NCI-H2171 treated with DMSO at 0.1 percent for 48 hours (cell line): ENCODE measurements around the gene C11orf86.
"Not testable (repeated sequence)": the region's sequence is repeated elsewhere in the genome, so short reads cannot be mapped to it uniquely, and the experiment has no call there.

ENCODE experiments used
- DNase-seq: peaks from one replicate; lab custom pipeline; 2025; lab: John Stamatoyannopoulos, UW

Gene C11orf86, protein sequence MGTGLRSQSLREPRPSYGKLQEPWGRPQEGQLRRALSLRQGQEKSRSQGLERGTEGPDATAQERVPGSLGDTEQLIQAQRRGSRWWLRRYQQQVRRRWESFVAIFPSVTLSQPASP

DNA sequence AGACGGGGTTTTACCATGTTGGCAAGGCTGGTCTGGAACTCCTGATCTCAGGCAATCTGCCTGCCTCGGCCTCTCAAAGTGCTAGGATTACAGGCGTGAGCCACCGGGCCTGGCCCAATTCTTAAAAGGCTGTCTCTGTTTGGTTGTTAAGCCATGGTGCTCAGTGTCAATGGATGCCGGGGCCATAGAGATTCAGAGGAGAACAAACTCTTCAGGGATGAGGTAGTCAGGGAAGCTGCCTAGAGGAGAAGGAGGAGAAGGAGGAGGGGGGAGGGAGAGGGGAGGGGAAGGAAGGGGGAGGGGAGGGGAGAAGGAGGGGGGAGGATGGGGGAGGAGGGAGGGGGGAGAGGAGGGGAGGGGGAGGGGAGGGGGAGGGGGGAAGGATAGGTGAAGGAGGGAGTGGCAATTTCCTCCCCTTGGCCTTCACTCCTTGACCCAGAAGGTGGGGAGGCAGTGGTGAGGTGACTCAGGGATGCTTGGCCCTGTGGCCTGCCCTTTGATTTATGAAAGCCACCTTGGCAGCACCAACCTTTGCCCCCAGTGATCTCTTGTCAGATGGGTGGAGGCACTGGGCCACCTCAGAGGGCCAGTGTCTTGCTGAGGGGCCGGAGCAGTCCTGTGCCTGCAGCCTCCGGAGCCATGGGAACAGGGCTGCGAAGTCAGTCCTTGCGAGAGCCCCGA lies at the start of gene C11orf86:
Gene C11orf86 (plus strand): TSS at position 581 of the 681 bp plus-strand sequence. CDS start 59 bp downstream, at position 640.
- no peak for DNase-seq

DNA sequence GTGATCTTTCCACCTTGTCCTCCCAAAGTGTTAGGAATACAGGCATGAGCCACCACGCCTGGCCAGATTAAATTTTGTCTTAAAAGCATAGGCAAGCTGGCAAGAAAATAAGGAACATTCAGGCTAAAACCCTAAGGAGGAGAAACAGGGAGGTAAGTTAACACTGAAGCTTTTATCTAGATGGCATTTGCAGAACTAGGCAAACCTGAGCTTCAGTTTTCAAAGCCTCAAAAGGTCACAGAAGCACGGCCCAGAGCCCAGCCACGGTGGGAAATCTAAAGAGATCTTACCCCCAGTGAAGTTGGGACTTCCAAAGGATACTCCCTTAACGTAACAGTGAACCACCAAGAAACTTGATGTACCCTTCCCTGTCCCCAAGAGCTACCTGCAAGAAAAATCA lies 45.4 kb upstream of the C11orf86 start:
- no peak for DNase-seq

DNA sequence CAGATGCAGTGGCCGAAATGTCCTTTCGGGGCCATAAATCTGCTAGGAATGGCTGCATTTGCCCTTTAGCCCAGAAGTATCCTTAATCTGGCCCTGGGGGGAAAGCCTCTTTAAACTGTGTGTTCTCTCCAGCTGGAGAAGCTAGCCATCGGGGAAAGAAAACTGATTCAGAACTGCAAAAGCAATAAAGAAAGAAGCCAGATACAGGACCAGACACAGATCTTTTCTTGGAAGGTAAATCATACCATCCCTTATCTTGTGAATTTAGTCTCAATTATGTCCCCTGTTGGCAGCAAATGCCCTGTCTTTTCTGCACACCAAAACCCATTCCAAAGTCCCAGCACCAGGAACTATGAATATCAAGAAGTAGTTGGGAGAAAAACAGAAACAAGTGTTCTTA lies 42.6 kb upstream of the C11orf86 start:
- DNase-seq, result no peak

DNA sequence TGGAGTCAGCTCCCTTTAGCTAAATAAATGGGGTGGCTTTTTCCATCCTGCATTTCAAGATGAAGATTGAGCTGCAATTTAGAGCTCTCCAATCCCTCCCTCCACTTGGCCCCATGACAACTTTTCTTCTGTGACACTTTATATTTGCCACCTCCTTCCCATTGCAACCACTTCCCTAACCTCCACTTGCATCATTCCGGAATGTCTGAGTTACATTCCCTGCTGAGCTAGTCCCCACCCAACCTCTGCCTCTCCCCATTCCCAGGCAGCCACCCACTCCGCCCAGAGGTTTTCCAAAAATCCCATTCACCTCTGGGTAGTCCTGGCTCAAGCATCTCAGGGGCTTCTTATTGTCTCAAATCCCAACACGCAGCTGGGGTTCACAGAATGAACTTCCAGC lies 41.6 kb upstream of the C11orf86 start:
- DNase-seq, result no peak

DNA sequence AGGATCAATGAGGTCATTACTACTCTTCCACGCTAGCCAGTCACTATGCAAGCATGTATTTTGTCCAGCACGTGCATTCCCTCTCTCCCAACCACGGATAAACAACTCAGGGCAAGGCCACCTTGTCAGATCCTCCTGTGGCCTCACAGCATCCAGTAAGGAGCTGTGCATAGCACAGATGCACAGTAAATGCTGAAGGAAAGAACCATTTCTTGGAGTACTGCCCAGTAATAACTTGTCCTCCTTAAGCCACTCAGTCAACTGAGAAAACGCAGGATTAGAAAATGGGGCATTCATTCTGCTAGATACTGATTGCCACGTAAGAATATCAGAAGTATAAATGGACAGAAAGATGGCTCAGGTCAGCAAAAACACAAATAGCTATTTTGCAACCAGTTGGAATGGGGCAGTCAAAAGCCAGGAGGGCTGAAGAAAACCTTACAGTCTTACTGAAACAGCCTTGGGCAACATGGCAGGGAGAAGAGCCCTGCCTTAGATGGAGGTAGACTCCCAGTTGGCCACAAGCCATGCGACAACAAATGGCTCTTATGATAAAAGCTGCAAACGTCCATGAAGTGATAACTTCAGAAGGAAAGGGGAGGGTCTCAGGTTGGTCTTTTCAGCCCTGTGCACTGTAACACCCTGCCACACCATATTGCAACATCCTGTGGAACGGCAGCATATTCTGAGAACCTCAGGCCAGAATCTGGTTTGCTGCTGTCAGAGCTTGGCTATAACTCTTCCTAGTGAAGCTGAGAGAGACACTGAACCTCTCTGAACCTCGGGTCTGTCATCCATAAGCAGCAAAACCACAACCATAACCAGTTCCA lies 39.9 kb upstream of the C11orf86 start:
- no peak for DNase-seq

DNA sequence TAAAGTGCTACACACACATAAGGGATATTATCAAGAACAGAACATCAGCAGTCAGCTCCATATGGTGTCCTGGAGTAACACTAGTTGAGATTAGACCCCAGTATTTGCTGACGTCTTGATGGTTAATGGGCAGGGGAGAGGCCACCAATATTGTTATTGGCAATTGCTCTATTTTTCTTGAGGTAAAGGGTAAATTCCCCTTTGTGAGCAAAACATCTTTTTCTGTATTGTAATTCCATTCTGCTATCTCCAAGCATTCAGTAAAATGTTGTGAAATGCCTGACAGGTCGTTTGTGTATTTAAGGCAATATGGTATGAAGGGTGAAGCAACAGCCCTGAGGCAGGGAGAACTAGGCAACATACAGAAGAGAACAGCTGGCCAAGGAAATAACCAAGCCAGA lies 38.8 kb upstream of the C11orf86 start:
- no peak for DNase-seq

DNA sequence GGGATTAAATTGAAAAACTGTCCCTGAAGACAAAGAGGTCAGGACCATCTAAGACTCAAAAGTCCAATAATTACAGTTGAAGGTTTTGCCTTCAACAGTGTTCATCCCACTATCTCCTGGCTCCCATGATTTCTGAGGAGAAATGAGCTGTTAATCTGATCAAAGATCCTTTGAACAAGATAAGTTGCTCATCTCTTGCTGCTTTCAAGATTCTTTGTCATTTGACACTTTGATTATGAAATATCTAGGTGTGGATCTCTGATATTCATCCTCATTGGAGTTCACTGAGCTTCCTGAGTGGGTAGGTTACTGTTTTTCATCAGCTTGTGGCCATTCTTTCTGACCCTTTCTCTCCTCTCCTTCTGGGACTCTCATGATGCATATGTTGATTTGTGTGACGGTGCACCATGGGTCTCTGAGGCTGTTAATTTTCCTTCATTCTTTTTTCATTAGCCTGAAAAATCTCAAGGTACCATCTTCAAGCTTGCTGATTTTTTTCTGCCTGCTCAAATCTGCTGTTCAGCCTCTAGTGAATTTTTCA lies 37.8 kb upstream of the C11orf86 start:
- no peak for DNase-seq

DNA sequence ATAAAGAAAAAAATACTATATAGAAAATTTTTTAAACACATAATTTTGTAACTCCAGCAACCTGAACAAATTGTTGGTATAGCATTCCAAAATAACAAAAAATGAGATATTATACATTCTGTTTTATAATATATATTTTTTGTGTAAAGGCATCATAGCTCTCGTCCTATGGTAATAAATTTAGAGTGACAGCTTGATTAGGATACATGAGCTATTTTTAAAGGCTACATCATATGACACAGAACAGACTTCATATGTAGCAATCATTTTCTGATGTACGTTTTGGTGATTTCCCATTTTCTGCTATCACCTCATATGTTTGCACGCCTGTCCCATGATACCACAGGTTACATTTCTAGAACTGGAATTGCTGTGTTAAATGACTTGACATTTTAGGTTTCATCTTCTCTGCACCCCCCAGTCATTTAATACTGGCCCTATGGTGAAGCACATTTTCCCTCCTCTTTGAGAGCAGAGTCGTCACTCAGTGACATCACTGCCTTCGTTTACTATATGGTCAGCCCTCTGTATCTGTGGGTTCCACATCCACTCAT lies 36.4 kb upstream of the C11orf86 start:
- no peak for DNase-seq

DNA sequence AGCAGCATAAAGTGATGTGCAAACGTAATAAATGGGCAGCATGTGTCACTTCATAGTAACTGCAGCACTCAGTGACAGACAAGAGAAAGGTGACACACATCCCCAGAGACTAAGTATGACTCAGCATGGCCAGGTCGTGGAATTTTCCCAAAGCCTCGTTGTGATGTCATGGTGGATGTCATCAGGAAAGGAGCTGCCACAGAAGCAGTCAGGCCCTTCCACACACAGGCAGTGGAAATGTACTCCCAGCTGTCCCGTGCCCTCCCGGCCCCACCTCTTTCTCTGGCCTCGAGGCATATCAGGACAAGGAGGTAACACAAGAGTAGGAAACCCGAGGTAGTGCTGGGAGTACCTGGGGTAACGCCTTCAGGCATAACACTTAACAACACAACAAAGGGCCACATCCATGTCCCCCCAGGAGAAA lies 25.0 kb upstream of the C11orf86 start:
- DNase-seq, result peak; percentile 74

DNA sequence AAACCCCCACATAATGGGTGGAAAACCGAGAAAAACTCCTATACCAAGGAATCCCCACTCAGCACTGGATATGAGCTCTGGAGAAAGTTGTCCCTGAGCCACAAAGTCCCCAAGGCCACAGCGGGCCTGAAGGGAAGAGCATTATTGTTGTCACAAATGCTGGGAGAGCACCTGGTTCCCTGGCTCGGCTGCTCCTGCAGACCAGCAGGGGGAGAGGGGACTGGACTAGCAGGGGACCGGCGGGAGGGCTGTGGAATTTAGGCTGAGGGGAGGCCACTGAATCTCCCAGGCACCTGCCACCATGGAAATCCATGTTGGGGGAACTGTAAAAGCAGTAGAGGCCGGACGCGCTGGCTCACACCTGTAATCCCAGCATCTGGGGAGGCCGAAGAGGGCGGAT lies 24.0 kb upstream of the C11orf86 start:
- DNase-seq, result no peak

DNA sequence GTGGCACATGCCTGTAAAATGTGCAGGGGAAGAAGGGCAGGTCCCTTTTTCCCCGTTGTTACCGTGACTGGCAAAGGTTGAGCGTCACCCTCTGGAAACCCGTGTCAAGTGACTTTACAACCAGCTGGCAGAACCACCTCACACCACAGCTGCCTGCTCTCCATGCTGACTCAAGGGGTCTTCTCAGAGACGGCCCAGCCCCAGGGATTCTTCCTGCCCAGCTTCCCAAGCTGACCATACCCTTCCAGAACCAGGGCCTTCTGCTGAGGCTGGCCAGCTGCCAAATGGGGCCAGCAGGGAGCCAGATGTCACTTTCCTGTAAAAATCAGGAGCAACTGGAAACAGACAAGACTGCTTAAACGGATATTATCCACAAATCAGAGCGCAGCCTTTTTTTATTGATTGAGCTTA lies 23.2 kb upstream of the C11orf86 start:
- peak; percentile 96 for DNase-seq

DNA sequence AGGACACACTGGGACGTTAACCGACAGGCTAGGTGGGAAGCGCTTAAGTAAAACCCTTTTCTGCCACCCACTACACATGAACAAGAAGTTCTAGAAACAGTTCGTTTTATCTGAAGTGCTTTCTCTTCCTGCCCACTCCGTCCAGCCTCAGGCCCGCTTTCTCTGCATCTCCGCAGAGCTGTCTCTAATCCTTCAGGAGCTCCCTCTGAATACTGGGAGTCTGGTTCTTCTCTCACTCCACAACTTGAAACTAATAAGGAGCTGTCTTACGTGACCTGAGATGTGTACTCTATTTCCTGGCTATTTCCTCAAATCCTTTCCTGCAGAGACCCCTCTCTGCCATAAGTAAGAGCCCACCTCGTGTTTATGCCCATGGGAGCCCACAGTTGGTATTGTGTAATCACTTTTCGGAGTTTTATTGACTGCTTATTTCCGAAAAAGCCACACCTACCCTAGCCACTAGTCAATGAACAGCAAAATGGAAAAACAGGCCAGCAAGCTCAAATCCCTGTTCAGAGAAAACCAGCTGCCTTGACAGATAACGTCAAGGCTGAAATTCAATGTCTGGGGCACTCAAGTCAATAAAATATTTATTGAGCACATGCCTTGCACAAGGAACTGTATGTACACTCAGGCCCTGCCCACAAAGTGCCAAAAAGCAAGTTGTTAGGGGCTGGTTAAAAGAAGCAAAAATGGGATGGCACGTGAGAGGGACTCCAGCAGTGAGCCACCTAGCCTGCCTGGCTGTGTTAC lies 21.8 kb upstream of the C11orf86 start:
- no peak for DNase-seq

DNA sequence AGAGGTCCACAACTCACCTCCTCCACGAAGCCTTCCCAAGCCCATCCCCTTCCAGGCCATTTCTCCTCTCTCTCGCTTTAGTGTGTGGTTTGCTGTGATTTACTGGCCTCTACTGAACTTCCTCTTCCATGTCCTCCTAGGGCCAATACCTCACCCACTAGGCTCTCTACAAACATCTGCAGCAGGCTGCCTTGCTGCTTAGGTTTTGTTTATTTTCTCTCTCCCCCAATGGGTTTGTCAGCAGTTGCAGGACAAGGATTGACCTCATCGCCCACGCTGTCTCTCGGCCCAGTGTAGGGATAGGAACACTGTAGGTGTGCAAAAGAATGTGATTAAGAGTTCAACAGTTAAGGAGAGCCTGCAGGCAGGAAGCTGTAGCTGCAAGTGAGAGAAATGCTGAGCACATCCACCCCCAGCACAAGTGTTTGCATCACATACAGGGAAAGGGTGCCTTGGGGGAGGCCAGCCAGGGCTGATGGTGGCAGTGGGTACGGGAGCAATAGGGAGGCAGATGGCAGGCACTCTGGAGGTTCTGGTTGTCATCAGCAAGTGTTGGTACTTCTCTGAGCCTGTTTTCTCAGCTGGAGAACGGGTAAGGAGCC lies 18.3 kb upstream of the C11orf86 start:
- DNase-seq, result no peak

DNA sequence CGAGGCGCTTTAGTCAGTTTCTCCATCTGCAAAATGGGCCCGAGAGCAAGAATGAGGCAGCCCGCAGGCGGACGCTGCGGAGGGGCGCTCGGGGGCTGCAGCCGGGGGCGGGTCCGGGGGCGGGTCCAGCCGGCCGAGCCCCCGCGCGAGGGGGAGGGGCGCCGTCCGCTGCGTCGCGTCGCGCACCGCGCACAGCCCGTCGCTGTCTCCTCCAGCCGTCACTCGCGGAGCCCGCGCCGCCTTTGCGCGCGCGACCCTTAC lies 17.2 kb upstream of the C11orf86 start:
- no peak for DNase-seq

DNA sequence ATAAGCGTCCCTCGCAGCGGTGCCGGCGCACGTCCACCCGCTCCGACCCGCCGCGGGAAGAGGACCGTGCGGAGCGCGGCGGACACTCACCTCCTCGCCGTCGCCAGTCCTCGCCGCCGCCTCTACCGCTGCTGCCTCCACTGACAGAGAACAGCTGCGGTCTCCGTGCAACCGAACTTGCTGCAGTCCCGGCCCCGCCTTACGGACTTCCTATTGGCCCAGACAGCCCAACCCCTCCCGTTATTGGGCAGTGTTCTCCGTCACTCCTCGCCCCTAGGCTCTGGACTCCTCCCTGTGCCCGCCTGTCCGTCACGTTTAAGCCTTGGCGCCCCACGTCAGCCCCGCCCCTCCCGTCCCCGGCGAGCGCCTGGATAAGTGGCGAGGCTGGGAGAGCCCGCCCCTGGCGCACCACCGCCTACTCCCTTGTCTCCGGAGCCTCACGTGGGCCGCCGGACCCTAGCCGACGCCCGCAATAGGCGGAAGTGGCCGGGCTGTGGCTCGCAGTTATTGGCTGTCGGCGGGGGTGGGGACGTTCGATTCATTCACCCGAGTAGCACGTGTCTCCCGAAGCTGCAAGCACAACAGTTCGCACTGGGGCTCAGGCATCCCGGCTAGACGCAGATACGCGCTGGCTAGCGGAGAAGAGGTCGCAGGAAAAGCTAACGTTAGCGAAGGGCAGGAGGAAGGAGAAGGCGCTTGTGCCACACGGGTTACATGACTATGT lies 16.7 kb upstream of the C11orf86 start, which contains the start of gene PC:
Gene PC (minus strand): TSS at position 152 of the 724 bp plus-strand sequence. CDS start 86,224 bp downstream, outside the sequence.
- peak; percentile 100 for DNase-seq

DNA sequence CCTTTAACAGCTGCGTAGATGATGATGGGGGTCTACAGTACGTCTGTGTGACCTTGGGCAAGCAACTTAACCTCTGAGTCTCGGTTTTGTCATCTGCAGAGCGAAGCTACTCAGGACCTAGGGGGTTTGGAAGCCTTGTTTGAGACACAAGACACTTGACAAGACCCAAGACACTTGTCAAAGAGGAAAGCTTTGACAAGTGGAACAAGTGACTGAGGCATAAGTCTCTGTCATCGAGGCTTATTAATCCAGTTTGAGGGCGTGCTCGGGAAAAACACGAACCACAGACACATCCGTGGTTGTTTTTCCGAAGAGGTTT lies 16.2 kb upstream of the C11orf86 start:
- no peak for DNase-seq

DNA sequence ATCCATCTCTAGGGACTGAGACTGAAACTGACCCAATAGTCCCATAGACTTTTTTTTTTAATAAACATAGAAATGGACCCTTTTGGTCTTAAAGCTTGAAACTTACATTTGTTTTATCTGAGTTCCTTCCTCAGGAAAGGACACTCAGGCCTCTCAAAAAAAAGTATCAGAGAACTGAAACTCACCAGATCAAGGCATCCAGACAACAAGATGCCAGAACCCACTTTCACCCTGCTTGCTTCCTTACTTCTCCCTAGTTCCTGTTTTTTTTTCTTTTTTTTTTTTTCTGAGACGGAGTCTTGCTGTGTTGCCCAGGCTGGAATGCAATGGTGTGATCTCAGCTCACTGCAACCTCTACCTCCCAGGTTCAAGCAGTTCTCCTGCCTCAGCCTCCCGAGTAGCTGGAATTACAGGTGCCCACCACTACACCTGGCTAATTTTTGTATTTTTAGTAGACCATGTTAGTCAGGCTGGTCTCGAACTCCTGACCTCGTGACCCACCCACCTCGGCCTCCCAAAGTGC lies 13.4 kb upstream of the C11orf86 start:
- not testable (repeated sequence) for DNase-seq

DNA sequence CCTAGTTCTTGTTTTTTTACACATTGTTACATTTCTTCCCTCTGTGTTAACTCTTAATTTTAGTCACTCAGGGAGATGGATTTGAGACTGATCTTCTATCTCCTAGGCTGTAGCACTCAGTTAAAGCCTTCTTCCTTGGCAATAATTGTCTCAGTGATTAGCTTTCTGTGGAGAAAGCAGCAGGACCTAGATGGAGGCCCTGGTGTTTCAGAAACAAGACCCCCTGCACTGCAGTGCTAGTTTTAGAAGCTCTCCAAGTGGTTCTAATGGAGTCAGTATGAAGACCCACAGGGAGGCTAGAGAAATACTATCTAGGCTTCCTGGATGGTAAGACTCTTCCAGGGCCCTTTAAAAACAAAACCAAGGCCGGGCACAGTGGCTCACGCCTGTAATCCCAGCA lies 12.9 kb upstream of the C11orf86 start:
- no peak for DNase-seq

DNA sequence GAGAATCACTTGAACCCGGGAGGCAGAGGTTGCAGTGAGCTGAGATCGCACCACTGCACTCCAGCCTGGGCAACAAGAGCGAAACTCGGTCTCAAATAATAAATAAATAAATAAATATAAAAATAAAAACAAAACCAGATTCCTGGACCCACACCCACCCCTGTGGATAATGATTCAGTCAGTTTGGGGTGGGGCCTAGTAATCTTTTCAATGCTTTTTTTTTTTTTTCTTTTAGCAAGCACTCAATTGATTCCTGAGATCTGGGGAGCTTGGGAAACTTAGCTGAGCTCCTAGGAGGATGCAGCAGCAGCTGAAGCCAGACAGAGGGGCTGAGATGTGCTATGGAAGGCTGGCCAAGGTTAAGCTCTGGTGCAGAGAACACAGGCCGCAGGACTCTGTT lies 12.3 kb upstream of the C11orf86 start:
- DNase-seq, result no peak

DNA sequence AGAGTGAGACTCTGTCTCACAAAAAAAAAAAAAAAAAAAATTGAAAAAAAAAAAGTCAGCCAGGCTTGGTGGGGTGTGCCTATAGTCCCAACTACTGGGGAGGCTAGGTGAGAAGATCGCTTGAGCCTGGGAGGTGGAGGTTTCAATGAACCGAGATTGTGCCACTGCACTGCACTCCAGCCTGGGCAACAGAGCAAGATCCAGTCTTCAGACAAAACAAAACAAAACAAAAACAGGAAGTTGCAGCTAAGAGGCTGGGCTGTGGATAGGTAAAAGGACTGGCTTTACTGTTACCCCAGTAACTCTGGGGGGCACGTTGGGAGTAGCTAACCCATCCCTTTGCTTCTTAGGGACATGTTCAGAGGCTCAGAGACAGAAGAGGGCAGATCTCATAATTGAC lies 10.6 kb upstream of the C11orf86 start:
- DNase-seq, result no peak

DNA sequence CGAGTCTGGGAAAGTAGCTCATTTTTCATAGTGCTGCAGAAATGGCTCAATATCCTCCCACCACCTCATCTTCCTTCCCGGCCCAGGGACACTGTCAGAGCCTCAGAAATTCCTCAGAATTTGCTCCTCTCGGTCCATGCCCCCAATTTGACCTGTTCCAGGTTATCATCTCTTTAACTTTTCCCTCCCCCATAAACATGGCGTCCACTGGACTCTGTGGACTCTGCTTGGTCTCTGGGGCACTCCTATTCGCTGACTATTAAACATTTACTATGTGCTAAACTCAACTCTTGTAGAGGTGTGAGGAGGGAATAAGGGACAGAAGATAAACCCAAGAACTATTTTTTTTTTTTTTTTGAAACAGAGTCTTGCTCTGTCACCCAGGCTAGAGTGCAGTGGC lies 8.8 kb upstream of the C11orf86 start:
- DNase-seq, result no peak
